HL-60 (cell line): Measurements from ENCODE around the gene DNMT3A.

Source experiments
- POLR2AphosphoS5 ChIP-seq: IDR thresholded peaks from 2 replicates; pipeline ENCODE4 v1.6.1; 2012; ENCODE audit warnings: low read depth
- SPI1 ChIP-seq: IDR thresholded peaks from 2 replicates; pipeline ENCODE4 v1.6.1; 2012; ENCODE audit warnings: low read depth, mild to moderate bottlenecking, borderline replicate concordance
- TF ChIP-seq, protein P1 (sequence below): IDR thresholded peaks from one replicate; pipeline ENCODE4 v1.5.1; 2011; ENCODE audit warnings: low read length, control low read depth, inconsistent platforms; ENCODE audit not compliant: insufficient read depth
- TF ChIP-seq, protein P2 (sequence below): IDR thresholded peaks from 2 replicates; pipeline ENCODE4 v1.6.1; 2012; ENCODE audit warnings: low read depth; ENCODE audit not compliant: insufficient replicate concordance

DNA sequence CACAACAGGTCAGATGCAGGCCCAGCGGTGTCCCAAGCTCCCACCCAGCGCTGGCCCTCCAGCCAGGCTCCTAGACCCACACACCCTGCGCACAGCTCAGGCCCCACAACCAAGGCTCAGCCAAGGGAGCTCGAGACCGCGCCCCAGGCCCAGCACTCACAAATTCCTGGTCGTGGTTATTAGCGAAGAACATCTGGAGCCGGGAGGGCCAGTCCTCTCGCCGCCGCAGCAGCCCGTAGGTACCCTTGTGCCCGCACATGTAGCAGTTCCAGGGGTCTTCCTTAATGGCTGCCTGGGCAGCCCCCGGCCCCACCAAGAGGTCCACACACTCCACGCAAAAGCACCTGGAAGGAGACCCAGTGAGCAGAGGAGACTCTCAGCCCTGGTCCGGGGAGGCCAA, 97.7 kb downstream of the DNMT3A start:
- TF ChIP-seq, protein P1, sequence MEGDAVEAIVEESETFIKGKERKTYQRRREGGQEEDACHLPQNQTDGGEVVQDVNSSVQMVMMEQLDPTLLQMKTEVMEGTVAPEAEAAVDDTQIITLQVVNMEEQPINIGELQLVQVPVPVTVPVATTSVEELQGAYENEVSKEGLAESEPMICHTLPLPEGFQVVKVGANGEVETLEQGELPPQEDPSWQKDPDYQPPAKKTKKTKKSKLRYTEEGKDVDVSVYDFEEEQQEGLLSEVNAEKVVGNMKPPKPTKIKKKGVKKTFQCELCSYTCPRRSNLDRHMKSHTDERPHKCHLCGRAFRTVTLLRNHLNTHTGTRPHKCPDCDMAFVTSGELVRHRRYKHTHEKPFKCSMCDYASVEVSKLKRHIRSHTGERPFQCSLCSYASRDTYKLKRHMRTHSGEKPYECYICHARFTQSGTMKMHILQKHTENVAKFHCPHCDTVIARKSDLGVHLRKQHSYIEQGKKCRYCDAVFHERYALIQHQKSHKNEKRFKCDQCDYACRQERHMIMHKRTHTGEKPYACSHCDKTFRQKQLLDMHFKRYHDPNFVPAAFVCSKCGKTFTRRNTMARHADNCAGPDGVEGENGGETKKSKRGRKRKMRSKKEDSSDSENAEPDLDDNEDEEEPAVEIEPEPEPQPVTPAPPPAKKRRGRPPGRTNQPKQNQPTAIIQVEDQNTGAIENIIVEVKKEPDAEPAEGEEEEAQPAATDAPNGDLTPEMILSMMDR: no peak
- TF ChIP-seq POLR2AphosphoS5: no peak
- no peak for TF ChIP-seq SPI1
- TF ChIP-seq, protein P2, sequence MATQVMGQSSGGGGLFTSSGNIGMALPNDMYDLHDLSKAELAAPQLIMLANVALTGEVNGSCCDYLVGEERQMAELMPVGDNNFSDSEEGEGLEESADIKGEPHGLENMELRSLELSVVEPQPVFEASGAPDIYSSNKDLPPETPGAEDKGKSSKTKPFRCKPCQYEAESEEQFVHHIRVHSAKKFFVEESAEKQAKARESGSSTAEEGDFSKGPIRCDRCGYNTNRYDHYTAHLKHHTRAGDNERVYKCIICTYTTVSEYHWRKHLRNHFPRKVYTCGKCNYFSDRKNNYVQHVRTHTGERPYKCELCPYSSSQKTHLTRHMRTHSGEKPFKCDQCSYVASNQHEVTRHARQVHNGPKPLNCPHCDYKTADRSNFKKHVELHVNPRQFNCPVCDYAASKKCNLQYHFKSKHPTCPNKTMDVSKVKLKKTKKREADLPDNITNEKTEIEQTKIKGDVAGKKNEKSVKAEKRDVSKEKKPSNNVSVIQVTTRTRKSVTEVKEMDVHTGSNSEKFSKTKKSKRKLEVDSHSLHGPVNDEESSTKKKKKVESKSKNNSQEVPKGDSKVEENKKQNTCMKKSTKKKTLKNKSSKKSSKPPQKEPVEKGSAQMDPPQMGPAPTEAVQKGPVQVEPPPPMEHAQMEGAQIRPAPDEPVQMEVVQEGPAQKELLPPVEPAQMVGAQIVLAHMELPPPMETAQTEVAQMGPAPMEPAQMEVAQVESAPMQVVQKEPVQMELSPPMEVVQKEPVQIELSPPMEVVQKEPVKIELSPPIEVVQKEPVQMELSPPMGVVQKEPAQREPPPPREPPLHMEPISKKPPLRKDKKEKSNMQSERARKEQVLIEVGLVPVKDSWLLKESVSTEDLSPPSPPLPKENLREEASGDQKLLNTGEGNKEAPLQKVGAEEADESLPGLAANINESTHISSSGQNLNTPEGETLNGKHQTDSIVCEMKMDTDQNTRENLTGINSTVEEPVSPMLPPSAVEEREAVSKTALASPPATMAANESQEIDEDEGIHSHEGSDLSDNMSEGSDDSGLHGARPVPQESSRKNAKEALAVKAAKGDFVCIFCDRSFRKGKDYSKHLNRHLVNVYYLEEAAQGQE: no peak
